Fibroblast of lung (primary cell): ENCODE data around the gene DCLK2. TPM values are rescaled to one million over a fixed set of nuclear protein-coding genes. Genes with fewer than 3 reads are reported as not detected.

Experiments used
- DNase-seq, 2 donors: peaks; one replicate each; pipeline versions ENCODE4 v3.0.0 to v3.0.0-alpha.2; 2010; ENCODE audit warnings: low read depth in 2 of 2
- H2AFZ ChIP-seq: 2 replicates; pipeline ENCODE4 v1.5.1; 2012; ENCODE audit warnings: low read length, control low read depth, inconsistent platforms
- H3K27ac ChIP-seq: 2 replicates; pipeline ENCODE4 v1.5.1; 2011; ENCODE audit warnings: low read length, control low read depth; ENCODE audit not compliant: insufficient read depth
- H3K27me3 ChIP-seq: 2 replicates; pipeline ENCODE4 v1.5.1; 2011; ENCODE audit warnings: mild to moderate bottlenecking, low read length; ENCODE audit not compliant: control insufficient read depth, insufficient read depth
- H3K36me3 ChIP-seq: 2 replicates; pipeline ENCODE4 v1.5.1; 2011; ENCODE audit warnings: low read length; ENCODE audit not compliant: control insufficient read depth, insufficient read depth
- H3K4me1 ChIP-seq: 2 replicates; pipeline ENCODE4 v1.5.1; 2011; ENCODE audit warnings: low read length; ENCODE audit not compliant: control insufficient read depth, insufficient read depth; ENCODE audit errors: extremely low read depth
- H3K4me2 ChIP-seq: 2 replicates; pipeline ENCODE4 v1.5.1; 2011; ENCODE audit warnings: low read length, control low read depth; ENCODE audit not compliant: insufficient read depth; ENCODE audit errors: extremely low read depth
- H3K4me3 ChIP-seq, 4 experiments: fragments of 200-600 bp in 1 of 4; sonication (generic) in 1 of 4; replicated peaks in 1 of 4; 2 replicates each; pipeline ENCODE4 v1.5.1; 2011 to 2016; ENCODE audit warnings: low read length in 4 of 4, low read depth in 3 of 4, mild to moderate bottlenecking in 3 of 4, control low read depth in 2 of 4, inconsistent platforms in 1 of 4, mixed read lengths in 1 of 4; ENCODE audit not compliant: insufficient read depth in 1 of 4; ENCODE audit errors: control extremely low read depth in 1 of 4
- H3K79me2 ChIP-seq: 2 replicates; pipeline ENCODE4 v1.5.1; 2012; ENCODE audit warnings: mild to moderate bottlenecking, low read length, inconsistent platforms; ENCODE audit not compliant: control insufficient read depth, insufficient read depth
- H3K9ac ChIP-seq: 2 replicates; pipeline ENCODE4 v1.5.1; 2011; ENCODE audit warnings: mild to moderate bottlenecking, low read length, control low read depth; ENCODE audit not compliant: insufficient read depth
- H3K9me3 ChIP-seq: 2 replicates; pipeline ENCODE4 v1.5.1; 2012; ENCODE audit warnings: low read depth, low read length; ENCODE audit not compliant: control insufficient read depth, insufficient read depth
- H4K20me1 ChIP-seq: 2 replicates; pipeline ENCODE4 v1.5.1; 2011; ENCODE audit warnings: low read length; ENCODE audit not compliant: control insufficient read depth, insufficient read depth; ENCODE audit errors: extremely low read depth
- EZH2 ChIP-seq: IDR thresholded peaks from 2 replicates; pipeline ENCODE4 v1.5.1; 2012; ENCODE audit warnings: low read length, control low read depth, mild to moderate bottlenecking; ENCODE audit errors: missing control alignments
- polyA plus RNA-seq, 2 donors: library from polyadenylated mRNA; depleted of rRNA in 1 of 2; stranded (reverse) in 1 of 2; unstranded in 1 of 2; fragments of >200 nt; gene quantifications; 2 replicates each; pipeline ENCODE4 v1.2.1, GENCODE V29; 2011 to 2012; ENCODE audit warnings: missing spikeins in 1 of 2
- total RNA-seq: library from RNA; depleted of rRNA; stranded (reverse); fragments of >200 nt; gene quantifications from 2 replicates; pipeline ENCODE4 v1.2.1, GENCODE V29; 2014
- TF ChIP-seq, protein P1 (sequence below), 2 donors: IDR thresholded peaks in 1 of 2; conservative IDR thresholded peaks in 1 of 2; 1 replicate in 1 of 2; 2 replicates in 1 of 2; pipeline ENCODE4 v1.5.1; 2011 to 2012; ENCODE audit warnings: low read length in 2 of 2, control low read depth in 1 of 2, inconsistent platforms in 1 of 2, low read depth in 1 of 2, mild to moderate bottlenecking in 1 of 2

DCLK2 gene
- total and polyA plus RNA-seq, 2 donors (not counting 1 experiment from before 2014, with no cell fraction given), result 3.8 to 14.0 TPM

DNA sequence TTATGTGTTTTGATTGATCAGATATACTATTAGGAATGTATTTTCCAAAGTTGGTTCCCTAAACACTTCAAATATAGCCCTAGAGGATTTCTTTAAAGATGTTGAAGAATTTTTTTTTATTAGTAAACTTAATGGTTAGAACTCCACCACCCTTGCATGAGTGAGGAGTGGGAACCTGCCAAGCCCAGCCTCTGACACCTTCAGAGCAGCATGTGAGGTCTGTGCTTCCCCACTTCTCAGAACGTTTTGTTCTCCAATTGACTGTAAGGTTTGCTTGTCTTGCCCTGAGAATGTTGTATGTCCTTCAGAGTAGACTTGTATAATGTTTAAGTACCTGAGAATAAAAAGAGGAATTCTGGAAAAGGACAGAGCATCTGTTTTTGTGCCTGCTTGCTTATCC is 126.8 kb downstream of the DCLK2 start:
- H4K20me1 ChIP-seq, result no peaks in the 10 kb centered on the region
- no peak overlapping the region for H2AFZ ChIP-seq
- H3K4me3 ChIP-seq, result no peak overlapping the region
- no peak for DNase-seq
- H3K79me2 ChIP-seq, result no peaks in the 10 kb centered on the region
- H3K4me1 ChIP-seq, result no peaks in the 10 kb centered on the region
- no peak overlapping the region for H3K27ac ChIP-seq
- no peak for TF ChIP-seq EZH2
- TF ChIP-seq, protein P1, sequence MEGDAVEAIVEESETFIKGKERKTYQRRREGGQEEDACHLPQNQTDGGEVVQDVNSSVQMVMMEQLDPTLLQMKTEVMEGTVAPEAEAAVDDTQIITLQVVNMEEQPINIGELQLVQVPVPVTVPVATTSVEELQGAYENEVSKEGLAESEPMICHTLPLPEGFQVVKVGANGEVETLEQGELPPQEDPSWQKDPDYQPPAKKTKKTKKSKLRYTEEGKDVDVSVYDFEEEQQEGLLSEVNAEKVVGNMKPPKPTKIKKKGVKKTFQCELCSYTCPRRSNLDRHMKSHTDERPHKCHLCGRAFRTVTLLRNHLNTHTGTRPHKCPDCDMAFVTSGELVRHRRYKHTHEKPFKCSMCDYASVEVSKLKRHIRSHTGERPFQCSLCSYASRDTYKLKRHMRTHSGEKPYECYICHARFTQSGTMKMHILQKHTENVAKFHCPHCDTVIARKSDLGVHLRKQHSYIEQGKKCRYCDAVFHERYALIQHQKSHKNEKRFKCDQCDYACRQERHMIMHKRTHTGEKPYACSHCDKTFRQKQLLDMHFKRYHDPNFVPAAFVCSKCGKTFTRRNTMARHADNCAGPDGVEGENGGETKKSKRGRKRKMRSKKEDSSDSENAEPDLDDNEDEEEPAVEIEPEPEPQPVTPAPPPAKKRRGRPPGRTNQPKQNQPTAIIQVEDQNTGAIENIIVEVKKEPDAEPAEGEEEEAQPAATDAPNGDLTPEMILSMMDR (conservative IDR thresholded peaks at IDR 0.05 in 1 of 2, IDR thresholded peaks at IDR 0.05 in 1 of 2; ENCODE audit: low read depth in 1 of 2, low read length in 2 of 2), result no peak
- no peaks in the 10 kb centered on the region for H3K9me3 ChIP-seq
- H3K4me2 ChIP-seq, result no peak overlapping the region
- no peak overlapping the region for H3K9ac ChIP-seq
- H3K36me3 ChIP-seq, result no peaks in the 10 kb centered on the region
- H3K27me3 ChIP-seq, result no peaks in the 10 kb centered on the region

DNA sequence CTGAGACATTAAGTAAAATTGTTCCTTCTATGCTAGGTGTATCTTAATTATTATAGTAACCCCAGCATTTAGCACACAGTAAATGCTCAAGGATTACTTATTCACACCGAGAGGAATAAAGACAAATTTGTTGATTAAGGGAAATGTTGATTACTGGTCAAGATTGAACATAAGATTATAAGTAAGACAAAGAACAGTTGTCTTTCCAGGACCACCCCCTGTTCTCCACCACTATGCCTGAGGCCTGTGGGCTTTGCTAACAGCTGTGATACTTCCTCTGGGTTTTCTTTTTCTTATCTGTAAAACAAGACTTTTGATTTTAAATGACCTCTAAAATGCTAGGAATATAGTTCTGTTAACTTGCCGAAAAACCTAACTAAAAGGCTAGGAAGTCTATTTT is 128.0 kb downstream of the DCLK2 start:
- H3K27me3 ChIP-seq, result no peaks in the 10 kb centered on the region
- TF ChIP-seq, protein P1 (conservative IDR thresholded peaks at IDR 0.05 in 1 of 2, IDR thresholded peaks at IDR 0.05 in 1 of 2; ENCODE audit: low read depth in 1 of 2, low read length in 2 of 2), result no peak
- no peak for TF ChIP-seq EZH2
- H3K27ac ChIP-seq, result no peak overlapping the region
- H3K9me3 ChIP-seq, result no peaks in the 10 kb centered on the region
- H3K4me3 ChIP-seq, result no peak overlapping the region
- no peak overlapping the region for H3K4me2 ChIP-seq
- H2AFZ ChIP-seq, result no peak overlapping the region
- H3K4me1 ChIP-seq, result peaks cover under 1% of the 10 kb centered on the region
- no peak overlapping the region for H3K9ac ChIP-seq
- no peaks in the 10 kb centered on the region for H3K79me2 ChIP-seq
- no peak for DNase-seq
- no peaks in the 10 kb centered on the region for H4K20me1 ChIP-seq
- no peaks in the 10 kb centered on the region for H3K36me3 ChIP-seq

DNA sequence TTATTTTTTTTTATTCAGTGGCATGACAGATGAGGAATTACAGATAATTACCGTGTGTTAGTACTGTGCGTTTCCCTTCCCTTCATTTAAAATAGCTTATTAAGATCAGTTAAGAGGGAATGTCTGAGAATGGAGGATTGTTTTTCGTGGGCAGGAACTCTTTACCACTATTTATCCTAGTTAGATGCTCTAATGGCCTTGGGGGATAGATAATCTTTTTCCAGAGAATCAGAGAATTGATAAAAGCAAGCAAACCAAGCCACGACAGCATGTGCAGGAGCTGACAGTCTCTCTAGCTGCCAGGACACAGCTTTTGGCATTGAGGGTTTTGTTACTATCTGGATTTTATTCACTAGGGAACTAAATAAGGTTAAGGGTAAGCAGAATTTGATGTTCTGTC is 128.7 kb downstream of the DCLK2 start:
- H3K79me2 ChIP-seq, result no peaks in the 10 kb centered on the region
- peaks cover 2% of the 10 kb centered on the region for H3K4me1 ChIP-seq
- H3K27ac ChIP-seq, result no peak overlapping the region
- TF ChIP-seq EZH2, result no peak
- TF ChIP-seq, protein P1 (conservative IDR thresholded peaks at IDR 0.05 in 1 of 2, IDR thresholded peaks at IDR 0.05 in 1 of 2; ENCODE audit: low read depth in 1 of 2, low read length in 2 of 2), result no peak
- H4K20me1 ChIP-seq, result no peaks in the 10 kb centered on the region
- DNase-seq, result no peak
- H3K9ac ChIP-seq, result no peak overlapping the region
- H3K9me3 ChIP-seq, result no peaks in the 10 kb centered on the region
- no peaks in the 10 kb centered on the region for H3K36me3 ChIP-seq
- H3K4me3 ChIP-seq, result no peak overlapping the region
- H3K4me2 ChIP-seq, result no peak overlapping the region
- no peaks in the 10 kb centered on the region for H3K27me3 ChIP-seq
- H2AFZ ChIP-seq, result no peak overlapping the region
